ENCODE measurements around the gene BRD7. TPM values are rescaled to one million over a fixed set of nuclear protein-coding genes. Genes with fewer than 3 reads are reported as not detected.
A peak's percentile ranks its signal among the peaks of the same experiment; 100 is the strongest.

Gene BRD7
- total and polyA plus RNA-seq, 2 experiments from 2014 or later: 51.2 to 51.3 TPM

DNA sequence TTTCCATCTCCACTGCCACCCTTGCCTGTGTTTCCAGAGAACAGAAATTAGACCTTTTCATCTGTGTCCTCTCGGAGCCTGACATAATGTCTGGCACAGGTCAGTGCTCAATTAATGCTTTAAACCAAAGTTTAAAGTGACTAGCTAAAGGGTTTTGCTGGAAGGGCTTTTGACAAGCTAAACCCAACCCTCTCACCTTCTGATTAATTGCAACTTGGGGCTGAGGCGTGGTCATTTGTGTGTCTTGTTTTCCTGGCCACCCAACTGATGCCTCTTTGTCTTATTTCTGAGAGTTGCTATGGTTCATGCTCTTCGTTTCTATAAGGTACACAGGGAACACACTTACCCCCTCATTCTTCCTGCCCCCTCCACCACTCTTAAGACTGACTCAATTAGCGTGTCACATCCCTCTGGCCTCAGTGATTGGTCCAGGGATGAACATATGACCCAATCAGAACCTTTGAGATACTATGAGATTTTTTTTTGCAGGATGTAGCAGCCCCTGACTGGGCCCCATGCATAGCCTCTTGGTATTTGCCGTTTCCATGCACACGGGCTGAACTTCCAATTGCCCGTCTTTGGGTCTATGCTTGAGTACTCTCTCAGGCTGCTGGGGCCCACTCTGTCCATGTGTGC lies 15.8 kb upstream of the BRD7 start:
- Histone ChIP-seq H3K36me3 (replicated peaks; ENCODE audit: insufficient read depth, low read depth) (no peaks in the 10 kb centered on the region), H3K27me3 (no peaks in the 10 kb centered on the region), H3K9me2 (replicated peaks; ENCODE audit: insufficient read depth) (no peaks in the 10 kb centered on the region), H3K4me1 (ENCODE audit: insufficient read depth) (no peaks in the 10 kb centered on the region), H4K20me1 (ENCODE audit: insufficient read depth, poor library complexity, severe bottlenecking) (no peaks in the 10 kb centered on the region), H3K4me3 (no peak overlapping the region), H3K27ac (no peak overlapping the region), H2AFZ (no peak overlapping the region), H3K79me2 (no peaks in the 10 kb centered on the region), H3K9me3 (ENCODE audit: low read depth) (no peaks in the 10 kb centered on the region), H3K4me2 (no peak overlapping the region)
- WGBS (ENCODE audit: low lambda C conversion rate, missing lambda C conversion rate): 82% methylated on average over 7 of the region's 7 CpGs
- TF ChIP-seq, protein P1, sequence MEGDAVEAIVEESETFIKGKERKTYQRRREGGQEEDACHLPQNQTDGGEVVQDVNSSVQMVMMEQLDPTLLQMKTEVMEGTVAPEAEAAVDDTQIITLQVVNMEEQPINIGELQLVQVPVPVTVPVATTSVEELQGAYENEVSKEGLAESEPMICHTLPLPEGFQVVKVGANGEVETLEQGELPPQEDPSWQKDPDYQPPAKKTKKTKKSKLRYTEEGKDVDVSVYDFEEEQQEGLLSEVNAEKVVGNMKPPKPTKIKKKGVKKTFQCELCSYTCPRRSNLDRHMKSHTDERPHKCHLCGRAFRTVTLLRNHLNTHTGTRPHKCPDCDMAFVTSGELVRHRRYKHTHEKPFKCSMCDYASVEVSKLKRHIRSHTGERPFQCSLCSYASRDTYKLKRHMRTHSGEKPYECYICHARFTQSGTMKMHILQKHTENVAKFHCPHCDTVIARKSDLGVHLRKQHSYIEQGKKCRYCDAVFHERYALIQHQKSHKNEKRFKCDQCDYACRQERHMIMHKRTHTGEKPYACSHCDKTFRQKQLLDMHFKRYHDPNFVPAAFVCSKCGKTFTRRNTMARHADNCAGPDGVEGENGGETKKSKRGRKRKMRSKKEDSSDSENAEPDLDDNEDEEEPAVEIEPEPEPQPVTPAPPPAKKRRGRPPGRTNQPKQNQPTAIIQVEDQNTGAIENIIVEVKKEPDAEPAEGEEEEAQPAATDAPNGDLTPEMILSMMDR (IDR thresholded peaks at IDR 0.05; ENCODE audit: poor library complexity): no peak
- TF ChIP-seq EZH2 (IDR thresholded peaks at IDR 0.05; ENCODE audit: borderline replicate concordance) (no peak), EZH2phosphoT487 (IDR thresholded peaks at IDR 0.05; ENCODE audit: low read depth, severe bottlenecking, unreplicated experiment) (no peak)
- no peak for DNase-seq (ENCODE audit: low spot score)

DNA sequence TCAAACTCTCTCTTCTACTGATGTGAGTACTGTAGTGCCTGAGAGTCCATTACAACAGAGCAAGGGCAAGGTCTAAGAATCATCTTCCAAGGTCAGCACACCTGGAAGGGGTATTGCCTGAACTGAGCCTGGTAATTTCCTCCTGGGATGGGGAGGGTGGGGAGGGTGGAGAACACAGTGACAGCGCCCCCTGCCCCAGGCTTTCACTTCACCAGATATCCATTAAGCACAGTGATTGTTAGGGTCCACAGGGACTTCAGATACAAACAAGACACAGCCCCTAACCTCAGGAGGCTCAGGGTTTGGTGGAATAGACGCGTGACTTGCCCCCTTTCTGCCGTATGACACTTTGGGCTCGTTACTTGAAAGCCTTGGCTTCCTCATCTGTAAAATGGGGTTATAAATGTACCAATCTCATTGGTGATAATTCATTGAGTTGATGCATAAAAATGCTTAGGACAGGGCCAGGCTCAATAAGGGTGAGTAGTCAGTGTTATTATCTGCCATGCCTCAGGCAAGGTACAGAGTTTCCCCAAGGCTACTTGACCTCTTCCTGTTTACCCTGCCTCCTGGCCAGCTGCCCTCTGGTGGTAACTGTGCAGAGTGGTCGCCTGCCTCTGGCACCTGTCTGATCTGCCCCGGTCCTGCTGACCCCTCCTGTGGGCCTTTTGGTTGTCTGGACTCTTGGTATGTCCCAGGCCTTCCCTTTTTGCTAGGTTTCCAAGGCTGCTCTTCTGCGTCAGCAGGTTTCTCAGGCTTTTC lies 13.1 kb upstream of the BRD7 start:
- no peaks in the 10 kb centered on the region for H3K79me2 ChIP-seq
- no peak overlapping the region for H3K27ac ChIP-seq
- H3K36me3 ChIP-seq (replicated peaks; ENCODE audit: insufficient read depth, low read depth): no peaks in the 10 kb centered on the region
- H3K4me1 ChIP-seq (ENCODE audit: insufficient read depth): no peaks in the 10 kb centered on the region
- H3K4me2 ChIP-seq: no peak overlapping the region
- no peaks in the 10 kb centered on the region for H3K27me3 ChIP-seq
- TF ChIP-seq, protein P1 (IDR thresholded peaks at IDR 0.05; ENCODE audit: poor library complexity): peak; percentile 5
- TF ChIP-seq EZH2phosphoT487 (IDR thresholded peaks at IDR 0.05; ENCODE audit: low read depth, severe bottlenecking, unreplicated experiment) (no peak), EZH2 (IDR thresholded peaks at IDR 0.05; ENCODE audit: borderline replicate concordance) (no peak)
- no peaks in the 10 kb centered on the region for H3K9me3 ChIP-seq (ENCODE audit: low read depth)
- DNase-seq (ENCODE audit: low spot score): no peak
- no peak overlapping the region for H3K4me3 ChIP-seq
- WGBS (ENCODE audit: low lambda C conversion rate, missing lambda C conversion rate): 80% methylated on average over 8 of the region's 8 CpGs
- H3K9me2 ChIP-seq (replicated peaks; ENCODE audit: insufficient read depth): no peaks in the 10 kb centered on the region
- no peaks in the 10 kb centered on the region for H4K20me1 ChIP-seq (ENCODE audit: insufficient read depth, poor library complexity, severe bottlenecking)
- H2AFZ ChIP-seq: no peak overlapping the region

DNA sequence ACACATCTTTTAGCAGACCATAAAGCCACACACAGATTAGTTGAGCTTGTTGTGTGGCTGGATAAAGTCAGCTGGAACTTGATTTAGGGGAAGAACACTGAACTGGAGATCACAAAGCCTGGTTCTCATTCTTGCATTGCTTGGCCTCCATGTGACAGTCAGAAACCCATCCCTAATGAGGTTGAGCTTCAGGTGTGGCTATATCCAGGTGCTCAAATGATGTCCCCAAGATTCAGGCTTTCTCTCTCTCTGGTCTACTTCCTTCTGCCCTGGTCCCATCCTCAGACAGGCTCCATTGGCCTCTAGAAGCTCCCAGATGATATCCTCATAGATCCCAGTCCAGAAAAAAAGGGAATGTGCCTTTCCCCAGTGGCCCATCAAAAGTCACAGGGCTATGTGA lies 9.6 kb upstream of the BRD7 start:
- H3K36me3 ChIP-seq (replicated peaks; ENCODE audit: insufficient read depth, low read depth): no peaks in the 10 kb centered on the region
- H3K4me1 ChIP-seq (ENCODE audit: insufficient read depth): no peaks in the 10 kb centered on the region
- H4K20me1 ChIP-seq (ENCODE audit: insufficient read depth, poor library complexity, severe bottlenecking): no peaks in the 10 kb centered on the region
- H3K9me3 ChIP-seq (ENCODE audit: low read depth): no peaks in the 10 kb centered on the region
- H3K4me2 ChIP-seq: no peak overlapping the region
- DNase-seq (ENCODE audit: low spot score): no peak
- no peaks in the 10 kb centered on the region for H3K79me2 ChIP-seq
- H3K27me3 ChIP-seq: no peaks in the 10 kb centered on the region
- no peaks in the 10 kb centered on the region for H3K9me2 ChIP-seq (replicated peaks; ENCODE audit: insufficient read depth)
- no peak overlapping the region for H3K4me3 ChIP-seq
- TF ChIP-seq, protein P1 (IDR thresholded peaks at IDR 0.05; ENCODE audit: poor library complexity): no peak
- TF ChIP-seq EZH2phosphoT487 (IDR thresholded peaks at IDR 0.05; ENCODE audit: low read depth, severe bottlenecking, unreplicated experiment) (no peak), EZH2 (IDR thresholded peaks at IDR 0.05; ENCODE audit: borderline replicate concordance) (no peak)
- H3K27ac ChIP-seq: no peak overlapping the region
- H2AFZ ChIP-seq: no peak overlapping the region
